ENCODE measurements around the gene TBC1D22A.

Gene TBC1D22A

GRCh38 chr22:46894081-46894671 is 131.7 kb downstream of the TBC1D22A start:
- Mint-ChIP-seq H3K4me3 (no peak overlapping the region), H3K36me3 (ENCODE audit: low read depth) (peaks cover 40% of the 10 kb centered on the region)
- TF ChIP-seq CTCF (IDR thresholded peaks at IDR 0.05; ENCODE audit: unreplicated experiment in 3 of 3): no peak

GRCh38 chr22:46894851-46895640 is 132.6 kb downstream of the TBC1D22A start:
- H3K36me3 Mint-ChIP-seq (ENCODE audit: low read depth): peaks cover 40% of the 10 kb centered on the region

More at GRCh38 chr22:46894081-46894671, 131.7 kb downstream of the TBC1D22A start:
- H3K9me3 Mint-ChIP-seq: no peaks in the 10 kb centered on the region
- no peak overlapping the region for H3K27ac Mint-ChIP-seq
- H3K27me3 Mint-ChIP-seq (ENCODE audit: low read depth): no peaks in the 10 kb centered on the region
- no peaks in the 10 kb centered on the region for H3K4me1 Mint-ChIP-seq

GRCh38 chr22:46895753-46896152 is 133.3 kb downstream of the TBC1D22A start:
- no peak overlapping the region for H3K27ac Mint-ChIP-seq
- no peak overlapping the region for H3K4me3 Mint-ChIP-seq
- H3K36me3 Mint-ChIP-seq (ENCODE audit: low read depth): peaks cover 36% of the 10 kb centered on the region
- no peaks in the 10 kb centered on the region for H3K4me1 Mint-ChIP-seq
- no peak for TF ChIP-seq CTCF (IDR thresholded peaks at IDR 0.05; ENCODE audit: unreplicated experiment in 3 of 3)
- no peaks in the 10 kb centered on the region for H3K27me3 Mint-ChIP-seq (ENCODE audit: low read depth)
- H3K9me3 Mint-ChIP-seq: no peaks in the 10 kb centered on the region

More at GRCh38 chr22:46894851-46895640, 132.6 kb downstream of the TBC1D22A start:
- H3K4me1 Mint-ChIP-seq: no peaks in the 10 kb centered on the region
- no peaks in the 10 kb centered on the region for H3K9me3 Mint-ChIP-seq
- no peak for TF ChIP-seq CTCF (IDR thresholded peaks at IDR 0.05; ENCODE audit: unreplicated experiment in 3 of 3)
- no peak overlapping the region for H3K27ac Mint-ChIP-seq
- no peak overlapping the region for H3K4me3 Mint-ChIP-seq
- no peaks in the 10 kb centered on the region for H3K27me3 Mint-ChIP-seq (ENCODE audit: low read depth)

- H3K9me3 Mint-ChIP-seq: no peaks in the 10 kb centered on the region
- H3K4me3 Mint-ChIP-seq: no peak overlapping the region
- H3K4me1 Mint-ChIP-seq: no peaks in the 10 kb centered on the region
- H3K36me3 Mint-ChIP-seq (ENCODE audit: low read depth): peaks cover 36% of the 10 kb centered on the region
- TF ChIP-seq CTCF (IDR thresholded peaks at IDR 0.05; ENCODE audit: unreplicated experiment in 3 of 3): no peak
- H3K27me3 Mint-ChIP-seq (ENCODE audit: low read depth): no peaks in the 10 kb centered on the region
- H3K27ac Mint-ChIP-seq: no peak overlapping the region
These were observed 133.7 kb downstream of the TBC1D22A start for GRCh38 chr22:46896166-46896565.

- no peaks in the 10 kb centered on the region for H3K9me3 Mint-ChIP-seq
- H3K36me3 Mint-ChIP-seq (ENCODE audit: low read depth): peaks cover 36% of the 10 kb centered on the region
These were observed 134.3 kb downstream of the TBC1D22A start for GRCh38 chr22:46896568-46897245.

More at GRCh38 chr22:46896568-46897245, 134.3 kb downstream of the TBC1D22A start:
- H3K27ac Mint-ChIP-seq: no peak overlapping the region
- H3K4me1 Mint-ChIP-seq: no peaks in the 10 kb centered on the region
- H3K27me3 Mint-ChIP-seq (ENCODE audit: low read depth): no peaks in the 10 kb centered on the region
- no peak overlapping the region for H3K4me3 Mint-ChIP-seq
- no peak for TF ChIP-seq CTCF (IDR thresholded peaks at IDR 0.05; ENCODE audit: unreplicated experiment in 3 of 3)
